Transverse colon (tissue), 4 donors: Measurements from ENCODE around the gene PLD6.

ENCODE experiments used
- CTCF ChIP-seq, 5 experiments: fragments of 200-600 bp in 3 of 5; fragments of 450-650 bp in 2 of 5; sonication (generic) in 3 of 5; IDR thresholded peaks; 1 replicate in 2 of 5; 2 replicates in 3 of 5; pipeline ENCODE4 v1.5.1; 2016 to 2017; ENCODE audit warnings: antibody characterized with exemption in 5 of 5, inconsistent platforms in 3 of 5, mild to moderate bottlenecking in 2 of 5, moderate library complexity in 1 of 5
- EP300 ChIP-seq: sonication (generic); formaldehyde crosslinking; IDR thresholded peaks from one replicate; pipeline ENCODE4 v1.6.1; 2017; ENCODE audit warnings: antibody characterized with exemption, low read depth
- POLR2A ChIP-seq: fragments of 450-650 bp; IDR thresholded peaks from one replicate; pipeline ENCODE4 v1.6.1; 2016; ENCODE audit warnings: antibody characterized with exemption, mild to moderate bottlenecking, moderate library complexity
- POLR2AphosphoS5 ChIP-seq, 3 donors: sonication (generic); formaldehyde crosslinking; IDR thresholded peaks; one replicate each; pipeline ENCODE4 v1.6.1; 2016; ENCODE audit warnings: antibody characterized with exemption in 3 of 3

GRCh38 chr17:17175917-17176316 lies 30.2 kb downstream of the PLD6 start:
- TF ChIP-seq CTCF (IDR thresholded peaks at IDR 0.05) (no peak), POLR2A (no peak), POLR2AphosphoS5 (IDR thresholded peaks at IDR 0.05) (no peak), EP300 (no peak)
